ENCODE results near the gene C20orf96.
"Not testable (repeated sequence)": the region's sequence is repeated elsewhere in the genome, so short reads cannot be mapped to it uniquely, and the experiment has no call there.

C20orf96 gene

GRCh38 chr20:278607-279571, 11.7 kb downstream of the C20orf96 start:
- DNase-seq: no peak

- DNase-seq: no peak
Measured at GRCh38 chr20:278181-278580, 12.4 kb downstream of the C20orf96 start.

GRCh38 chr20:277496-277781, 13.1 kb downstream of the C20orf96 start:
- no peak for DNase-seq

- DNase-seq: no peak
Measured at GRCh38 chr20:276620-277495, 13.7 kb downstream of the C20orf96 start.

- no peak for DNase-seq
Measured at GRCh38 chr20:275791-276190, 14.8 kb downstream of the C20orf96 start.

GRCh38 chr20:273884-274283, 16.7 kb downstream of the C20orf96 start:
- DNase-seq: no peak

GRCh38 chr20:272718-273117, 17.8 kb downstream of the C20orf96 start:
- DNase-seq: no peak

- no peak for DNase-seq
Measured at GRCh38 chr20:271528-271927, 19.0 kb downstream of the C20orf96 start.

GRCh38 chr20:271069-271468, 19.5 kb downstream of the C20orf96 start:
- peak; percentile 37 for DNase-seq

GRCh38 chr20:270517-270916, 20.0 kb downstream of the C20orf96 start:
- DNase-seq: peak; percentile 37

GRCh38 chr20:266596-267562, 23.7 kb downstream of the C20orf96 start:
- DNase-seq: peak; percentile 98

GRCh38 chr20:263701-264100, 26.8 kb downstream of the C20orf96 start:
- DNase-seq: no peak

GRCh38 chr20:259981-260380, 30.6 kb downstream of the C20orf96 start:
- DNase-seq: no peak

GRCh38 chr20:258963-259362, 31.6 kb downstream of the C20orf96 start:
- DNase-seq: no peak

GRCh38 chr20:258269-258858, 32.2 kb downstream of the C20orf96 start:
- DNase-seq: no peak

GRCh38 chr20:257419-257818, 33.1 kb downstream of the C20orf96 start, which contains the start of gene DEFB132:
Gene DEFB132, plus strand, starts transcription at chr20:257724. Its CDS starts 55 bp downstream, at chr20:257779.
- DNase-seq: no peak

- not testable (repeated sequence) for DNase-seq
Measured at GRCh38 chr20:253447-253846, 37.1 kb downstream of the C20orf96 start.

- no peak for DNase-seq
Measured at GRCh38 chr20:252801-253200, 37.7 kb downstream of the C20orf96 start.

GRCh38 chr20:251354-251753, 39.2 kb downstream of the C20orf96 start:
- DNase-seq: no peak

- no peak for DNase-seq
Measured at GRCh38 chr20:242905-243304, 47.6 kb downstream of the C20orf96 start.

- no peak for DNase-seq
Measured at GRCh38 chr20:237929-238328, 52.6 kb downstream of the C20orf96 start.

- no peak for DNase-seq
Measured at GRCh38 chr20:237489-237888, 53.1 kb downstream of the C20orf96 start.

All from activated CD8-positive, alpha-beta memory T cell treated with anti-CD3 and anti-CD28 coated beads for 24 hours (primary cell).